ENCODE measurements around the gene FAM89B. TPM values are rescaled to one million over a fixed set of nuclear protein-coding genes. Genes with fewer than 3 reads are reported as not detected.
A peak's percentile ranks its signal among the peaks of the same experiment; 100 is the strongest.
"Not testable (repeated sequence)": the region's sequence is repeated elsewhere in the genome, so short reads cannot be mapped to it uniquely, and the experiment has no call there.

Gene FAM89B
- 10 to 100 TPM; 57.8 to 73.3 (median 61.2) TPM for total RNA-seq

- H3K4me3 ChIP-seq (ENCODE audit: low read depth, poor library complexity, severe bottlenecking), result peak within 1 kb of the TSS; percentile 35
- DNase-seq (ENCODE audit: low spot score in 2 of 2), result peak; percentile 91 to 98
- intact Hi-C loops (cut with DNase I; ENCODE audit: low total_unique reads), result no loop called here
- TF ChIP-seq CTCF (IDR thresholded peaks at IDR 0.05) (no peak), POLR2A (IDR thresholded peaks at IDR 0.05) (no peak)
- 1 to 2% methylated on average over 49 to 54 of the region's 86 CpGs for WGBS, 2 donors
Observed at GRCh38 chr11:65572356-65573051, at the start of gene FAM89B. TSS of gene FAM89B (plus strand) at chr11:65572538. CDS start at chr11:65572670, 132 bp downstream.

GRCh38 chr11:65522718-65523630, 49.4 kb upstream of the FAM89B start:
- 83 to 84% methylated on average over 18 of the region's 18 CpGs for WGBS, 2 donors
- DNase-seq (ENCODE audit: low spot score in 2 of 2); intact Hi-C loops (cut with DNase I; ENCODE audit: low total_unique reads); H3K4me3 ChIP-seq (ENCODE audit: low read depth, poor library complexity, severe bottlenecking): not testable (repeated sequence)

DNA sequence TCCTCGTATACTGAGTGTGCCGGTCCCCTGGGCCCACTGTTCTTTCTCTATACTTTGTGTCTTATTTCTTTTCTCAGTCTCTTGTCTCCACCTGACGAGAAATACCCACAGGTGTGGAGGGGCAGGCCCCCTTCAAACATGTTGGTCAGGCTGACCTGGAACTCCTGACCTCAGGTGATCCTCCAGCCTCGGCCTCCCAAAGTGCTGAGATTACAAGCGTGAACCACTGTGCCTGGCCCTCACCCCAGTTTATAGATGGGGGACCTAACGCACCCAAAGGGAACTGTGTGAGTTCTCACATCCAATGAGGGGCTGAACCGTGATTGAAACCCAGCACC, 48.7 kb upstream of the FAM89B start:
- DNase-seq (ENCODE audit: low spot score in 2 of 2); H3K4me3 ChIP-seq (ENCODE audit: low read depth, poor library complexity, severe bottlenecking); intact Hi-C loops (cut with DNase I; ENCODE audit: low total_unique reads): not testable (repeated sequence)
- 84 to 97% methylated on average over 7 of the region's 7 CpGs for WGBS, 2 donors

- intact Hi-C loops (cut with DNase I; ENCODE audit: low total_unique reads), result no loop called here
- no peak for TF ChIP-seq CTCF (IDR thresholded peaks at IDR 0.05)
- TF ChIP-seq POLR2A (IDR thresholded peaks at IDR 0.05), result no peak
- H3K4me3 ChIP-seq (ENCODE audit: low read depth, poor library complexity, severe bottlenecking), result no peak overlapping the region
- 26 to 33% methylated on average over 12 of the region's 12 CpGs for WGBS, 2 donors
- DNase-seq (ENCODE audit: low spot score in 2 of 2), result no peak
Observed at GRCh38 chr11:65524014-65524740, 48.2 kb upstream of the FAM89B start.

GRCh38 chr11:65524741-65525545, 47.4 kb upstream of the FAM89B start, which contains the start of gene SCYL1:
TSS of gene SCYL1 (plus strand) at chr11:65525083. CDS start at chr11:65525154, 71 bp downstream.
- intact Hi-C loops (cut with DNase I; ENCODE audit: low total_unique reads), result no loop called here
- H3K4me3 ChIP-seq (ENCODE audit: low read depth, poor library complexity, severe bottlenecking), result peak within 1 kb of the TSS; percentile 96
- TF ChIP-seq CTCF (IDR thresholded peaks at IDR 0.05) (no peak), POLR2A (IDR thresholded peaks at IDR 0.05) (peak in 1 of 2 donors; percentile 16)
- peak; percentile 66 to 95 for DNase-seq (ENCODE audit: low spot score in 2 of 2)
- WGBS, 2 donors, result 1 to 2% methylated on average over 15 to 26 of the region's 82 CpGs
